Measurements from ENCODE around the gene ARHGAP26. TPM values are rescaled to one million over a fixed set of nuclear protein-coding genes. Genes with fewer than 3 reads are reported as not detected.
A peak's percentile ranks its signal among the peaks of the same experiment; 100 is the strongest.

The ARHGAP26 gene
- total and polyA plus RNA-seq, 7 donors = 2.5 to 28.7 (median 12.0) TPM

DNA sequence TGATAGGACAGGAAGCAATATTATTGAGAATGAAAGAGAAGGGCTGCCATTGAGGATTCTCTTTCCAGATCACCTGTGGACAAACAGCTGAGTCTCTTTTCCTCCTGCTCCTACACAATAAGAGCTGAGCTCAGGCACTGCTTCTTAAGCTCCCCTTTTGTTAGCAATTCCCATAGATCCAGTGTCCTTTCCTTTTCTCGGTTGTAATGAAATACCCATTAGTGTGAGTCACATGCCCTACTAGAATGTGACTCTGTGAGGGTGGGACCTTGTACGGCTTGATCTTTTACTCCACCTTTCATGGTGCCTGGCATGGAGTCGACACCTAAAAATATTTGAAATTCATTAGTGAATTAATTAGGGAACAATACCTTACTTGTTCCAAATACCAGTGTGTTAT is 364.1 kb downstream of the ARHGAP26 start:
- H3K27me3 ChIP-seq (ENCODE audit: insufficient read depth in 3 of 3, low read length in 2 of 3) = no peaks in the 10 kb centered on the region
- ATAC-seq = peak; percentile 57 to 71 (median 67)
- peak overlapping the region; percentile 54 for H3K4me3 ChIP-seq
- no peak for DNase-seq
- intact Hi-C loops (cut with DNase I) = loop anchor here in 1 of 2 donors (5.0 kb wide), 2 partner anchors 72 to 268 kb away; partner anchors contain the start of gene NR3C1
- TF ChIP-seq, protein P1, sequence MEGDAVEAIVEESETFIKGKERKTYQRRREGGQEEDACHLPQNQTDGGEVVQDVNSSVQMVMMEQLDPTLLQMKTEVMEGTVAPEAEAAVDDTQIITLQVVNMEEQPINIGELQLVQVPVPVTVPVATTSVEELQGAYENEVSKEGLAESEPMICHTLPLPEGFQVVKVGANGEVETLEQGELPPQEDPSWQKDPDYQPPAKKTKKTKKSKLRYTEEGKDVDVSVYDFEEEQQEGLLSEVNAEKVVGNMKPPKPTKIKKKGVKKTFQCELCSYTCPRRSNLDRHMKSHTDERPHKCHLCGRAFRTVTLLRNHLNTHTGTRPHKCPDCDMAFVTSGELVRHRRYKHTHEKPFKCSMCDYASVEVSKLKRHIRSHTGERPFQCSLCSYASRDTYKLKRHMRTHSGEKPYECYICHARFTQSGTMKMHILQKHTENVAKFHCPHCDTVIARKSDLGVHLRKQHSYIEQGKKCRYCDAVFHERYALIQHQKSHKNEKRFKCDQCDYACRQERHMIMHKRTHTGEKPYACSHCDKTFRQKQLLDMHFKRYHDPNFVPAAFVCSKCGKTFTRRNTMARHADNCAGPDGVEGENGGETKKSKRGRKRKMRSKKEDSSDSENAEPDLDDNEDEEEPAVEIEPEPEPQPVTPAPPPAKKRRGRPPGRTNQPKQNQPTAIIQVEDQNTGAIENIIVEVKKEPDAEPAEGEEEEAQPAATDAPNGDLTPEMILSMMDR (IDR thresholded peaks at IDR 0.05) = no peak
- H3K36me3 ChIP-seq (ENCODE audit: insufficient read depth in 1 of 2, low read depth in 1 of 2) = no peaks in the 10 kb centered on the region
- H3K9me3 ChIP-seq = no peaks in the 10 kb centered on the region
- peak overlapping the region; percentile 94 for H3K27ac ChIP-seq
- peaks cover 71% of the 10 kb centered on the region for H3K4me1 ChIP-seq
- WGBS, 3 donors = 20 to 33% (median 25%) methylated on average over 3 of the region's 3 CpGs

DNA sequence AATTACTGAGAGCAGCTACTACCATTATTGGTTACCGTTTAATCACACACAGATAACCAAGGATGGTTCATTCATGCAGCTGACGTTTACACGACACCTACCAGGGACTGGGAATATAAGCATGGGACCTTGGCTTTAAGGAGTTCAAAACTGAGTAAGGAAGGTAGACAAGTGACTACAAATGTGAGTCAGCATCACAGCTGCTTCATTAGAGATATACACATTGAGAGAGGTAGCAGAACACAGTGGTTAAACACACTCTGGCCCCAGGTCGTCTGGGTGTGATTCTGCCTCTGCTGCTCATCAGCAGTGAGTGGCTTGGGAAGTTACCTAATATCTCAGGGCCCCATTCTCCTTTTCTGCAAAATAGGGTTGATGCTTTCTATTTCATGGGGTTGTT is 364.7 kb downstream of the ARHGAP26 start:
- peak overlapping the region; percentile 54 for H3K4me3 ChIP-seq
- no peaks in the 10 kb centered on the region for H3K36me3 ChIP-seq (ENCODE audit: insufficient read depth in 1 of 2, low read depth in 1 of 2)
- H3K27ac ChIP-seq = peak overlapping the region; percentile 94
- WGBS, 3 donors = 44 to 74% (median 57%) methylated on average over 4 of the region's 4 CpGs
- no peaks in the 10 kb centered on the region for H3K27me3 ChIP-seq (ENCODE audit: insufficient read depth in 3 of 3, low read length in 2 of 3)
- intact Hi-C loops (cut with DNase I) = loop anchor here (5.0 kb wide), 4 partner anchors 37 to 267 kb away; partner anchors contain the start of gene NR3C1 (in 2 of the 2)
- H3K9me3 ChIP-seq = no peaks in the 10 kb centered on the region
- peak; percentile 3 to 49 (median 42) for ATAC-seq
- peaks cover 71% of the 10 kb centered on the region for H3K4me1 ChIP-seq
- TF ChIP-seq, protein P1 (IDR thresholded peaks at IDR 0.05) = no peak
- no peak for DNase-seq

- ATAC-seq (peak; percentile 71 to 85 (median 80)), DNase-seq (peak; percentile 42 to 82)
- Histone ChIP-seq H3K27ac (peak overlapping the region; percentile 94), H3K36me3 (ENCODE audit: insufficient read depth in 1 of 2, low read depth in 1 of 2) (no peaks in the 10 kb centered on the region), H3K4me1 (peaks cover 71% of the 10 kb centered on the region), H3K4me3 (peak overlapping the region; percentile 34), H3K27me3 (ENCODE audit: insufficient read depth in 3 of 3, low read length in 2 of 3) (no peaks in the 10 kb centered on the region), H3K9me3 (no peaks in the 10 kb centered on the region)
- 21 to 46% (median 27%) methylated on average over 5 of the region's 5 CpGs for WGBS, 3 donors
- intact Hi-C loops (cut with DNase I) = loop anchor here (5.0 kb wide), 3 partner anchors 36 to 266 kb away; partner anchors contain the start of gene NR3C1 (in 1 of the 2)
- TF ChIP-seq, protein P1 (IDR thresholded peaks at IDR 0.05) = no peak
These were observed 365.8 kb downstream of the ARHGAP26 start for GRCh38 chr5:143135832-143136551.

GRCh38 chr5:143138839-143139238 is 368.7 kb downstream of the ARHGAP26 start:
- intact Hi-C loops (cut with DNase I) = loop anchor here (5.0 kb wide), 3 partner anchors 33 to 263 kb away; partner anchors contain the start of gene NR3C1 (in 1 of the 2)
- Histone ChIP-seq H3K27ac (peak overlapping the region; percentile 94), H3K4me1 (peaks cover 74% of the 10 kb centered on the region), H3K36me3 (ENCODE audit: insufficient read depth in 1 of 2, low read depth in 1 of 2) (no peaks in the 10 kb centered on the region), H3K9me3 (no peaks in the 10 kb centered on the region), H3K27me3 (ENCODE audit: insufficient read depth in 3 of 3, low read length in 2 of 3) (no peaks in the 10 kb centered on the region), H3K4me3 (no peak overlapping the region)
- ATAC-seq (no peak), DNase-seq (no peak)
- 77 to 84% (median 79%) methylated on average over 8 of the region's 8 CpGs for WGBS, 3 donors
- TF ChIP-seq, protein P1 (IDR thresholded peaks at IDR 0.05) = no peak
